ENCODE results near the gene BAK1.
"Not testable (repeated sequence)": the region's sequence is repeated elsewhere in the genome, so short reads cannot be mapped to it uniquely, and the experiment has no call there.

The BAK1 gene

GRCh38 chr6:33543116-33543515 lies 37.0 kb downstream of the BAK1 start:
- H3K36me3 ChIP-seq (ENCODE audit: insufficient read depth, low read length) = no peaks in the 10 kb centered on the region
- H3K27me3 ChIP-seq (ENCODE audit: control insufficient read depth in 1 of 2, insufficient read depth in 2 of 2, low read length in 2 of 2) = no peaks in the 10 kb centered on the region
- no peaks in the 10 kb centered on the region for H3K9me3 ChIP-seq (ENCODE audit: low read length)
- H3K27ac ChIP-seq (ENCODE audit: low read depth, low read length) = no peak overlapping the region
- H3K4me1 ChIP-seq (ENCODE audit: insufficient read depth, low read length) = no peaks in the 10 kb centered on the region
- H3K4me3 ChIP-seq (ENCODE audit: low read depth in 1 of 2, low read length in 2 of 2) = no peak overlapping the region
- no peak overlapping the region for H3K9ac ChIP-seq (ENCODE audit: low read length)

GRCh38 chr6:33540768-33541167 lies 39.3 kb downstream of the BAK1 start:
- H3K27me3 ChIP-seq (ENCODE audit: control insufficient read depth in 1 of 2, insufficient read depth in 2 of 2, low read length in 2 of 2) = no peaks in the 10 kb centered on the region
- H3K9ac ChIP-seq (ENCODE audit: low read length) = no peak overlapping the region
- H3K9me3 ChIP-seq (ENCODE audit: low read length) = no peaks in the 10 kb centered on the region
- no peaks in the 10 kb centered on the region for H3K36me3 ChIP-seq (ENCODE audit: insufficient read depth, low read length)
- no peak overlapping the region for H3K4me3 ChIP-seq (ENCODE audit: low read depth in 1 of 2, low read length in 2 of 2)
- no peak overlapping the region for H3K27ac ChIP-seq (ENCODE audit: low read depth, low read length)
- H3K4me1 ChIP-seq (ENCODE audit: insufficient read depth, low read length) = no peaks in the 10 kb centered on the region

GRCh38 chr6:33534702-33535101 lies 45.4 kb downstream of the BAK1 start:
- H3K27ac ChIP-seq (ENCODE audit: low read depth, low read length) = no peak overlapping the region
- no peaks in the 10 kb centered on the region for H3K9me3 ChIP-seq (ENCODE audit: low read length)
- no peaks in the 10 kb centered on the region for H3K36me3 ChIP-seq (ENCODE audit: insufficient read depth, low read length)
- no peak overlapping the region for H3K4me3 ChIP-seq (ENCODE audit: low read depth in 1 of 2, low read length in 2 of 2)
- H3K27me3 ChIP-seq (ENCODE audit: control insufficient read depth in 1 of 2, insufficient read depth in 2 of 2, low read length in 2 of 2) = no peaks in the 10 kb centered on the region
- no peaks in the 10 kb centered on the region for H3K4me1 ChIP-seq (ENCODE audit: insufficient read depth, low read length)
- no peak overlapping the region for H3K9ac ChIP-seq (ENCODE audit: low read length)

GRCh38 chr6:33533163-33533869 lies 46.8 kb downstream of the BAK1 start:
- H3K4me1 ChIP-seq (ENCODE audit: insufficient read depth, low read length); H3K4me3 ChIP-seq (ENCODE audit: low read depth in 1 of 2, low read length in 2 of 2); H3K27me3 ChIP-seq (ENCODE audit: control insufficient read depth in 1 of 2, insufficient read depth in 2 of 2, low read length in 2 of 2); H3K36me3 ChIP-seq (ENCODE audit: insufficient read depth, low read length); H3K9me3 ChIP-seq (ENCODE audit: low read length); H3K27ac ChIP-seq (ENCODE audit: low read depth, low read length); H3K9ac ChIP-seq (ENCODE audit: low read length): not testable (repeated sequence)

- not testable (repeated sequence) for H3K4me3 ChIP-seq (ENCODE audit: low read depth in 1 of 2, low read length in 2 of 2); H3K9ac ChIP-seq (ENCODE audit: low read length); H3K36me3 ChIP-seq (ENCODE audit: insufficient read depth, low read length); H3K4me1 ChIP-seq (ENCODE audit: insufficient read depth, low read length); H3K27ac ChIP-seq (ENCODE audit: low read depth, low read length); H3K27me3 ChIP-seq (ENCODE audit: control insufficient read depth in 1 of 2, insufficient read depth in 2 of 2, low read length in 2 of 2); H3K9me3 ChIP-seq (ENCODE audit: low read length)
Measured at GRCh38 chr6:33532431-33532830, 47.6 kb downstream of the BAK1 start.

GRCh38 chr6:33530617-33531016 lies 49.5 kb downstream of the BAK1 start:
- H3K4me1 ChIP-seq (ENCODE audit: insufficient read depth, low read length); H3K9ac ChIP-seq (ENCODE audit: low read length); H3K4me3 ChIP-seq (ENCODE audit: low read depth in 1 of 2, low read length in 2 of 2); H3K36me3 ChIP-seq (ENCODE audit: insufficient read depth, low read length); H3K9me3 ChIP-seq (ENCODE audit: low read length); H3K27me3 ChIP-seq (ENCODE audit: control insufficient read depth in 1 of 2, insufficient read depth in 2 of 2, low read length in 2 of 2); H3K27ac ChIP-seq (ENCODE audit: low read depth, low read length): not testable (repeated sequence)

Data from muscle layer of colon (tissue), 2 donors.